A549 (cell line): ENCODE measurements around the gene PIM1. TPM values are rescaled to one million over a fixed set of nuclear protein-coding genes. Genes with fewer than 3 reads are reported as not detected.

ENCODE experiments used
- ATAC-seq, 2 experiments: fragments of 200-7000 bp in 1 of 2; fragments of >200 bp in 1 of 2; cut with Nextera tagmentation in 1 of 2; cut with Tn5 transposase in 1 of 2; 3 replicates each; pipeline versions ENCODE4 v1.8.0 to v1.9.1; 2018 to 2020; ENCODE audit warnings: mild to moderate bottlenecking in 1 of 2, moderate library complexity in 1 of 2
- CTCF ChIA-PET: fragments of 300-600 bp; sonication (Branson Sonifier 250); formaldehyde crosslinking; extraction: SDS; loops from one replicate; lab custom pipeline; 2021; ENCODE audit warnings: antibody characterized with exemption, inconsistent platforms; lab: Yijun Ruan, JAX
- POLR2A ChIA-PET: fragments of 350-600 bp; formaldehyde crosslinking; extraction: SDS; loops from one replicate; lab custom pipeline; 2021; ENCODE audit warnings: antibody characterized with exemption, inconsistent platforms; lab: Yijun Ruan, JAX
- DNase-seq, 2 experiments: peaks; one replicate each; pipeline versions ENCODE4 v3.0.0 to v3.0.0-alpha.2; 2011 to 2016; ENCODE audit warnings: low read depth in 1 of 2, low spot score in 1 of 2
- FAIRE-seq: peaks from 2 replicates; lab custom pipeline; 2011; peaks lifted over from hg19 to GRCh38; lab: Jason Lieb, UNC
- H3K27ac ChIP-seq, 2 experiments: fragments of >200 bp; sonication (Bioruptor Twin); formaldehyde crosslinking; 3 replicates each; pipeline ENCODE4 v1.5.1; 2016 to 2017
- H3K4me1 ChIP-seq: fragments of >200 bp; sonication (Bioruptor Twin); formaldehyde crosslinking; 3 replicates; pipeline ENCODE4 v1.6.1; 2016
- H3K4me2 ChIP-seq: fragments of >200 bp; sonication (Bioruptor Twin); formaldehyde crosslinking; 3 replicates; pipeline ENCODE4 v1.6.1; 2016
- H3K4me3 ChIP-seq: fragments of >200 bp; sonication (Bioruptor Twin); formaldehyde crosslinking; 3 replicates; pipeline ENCODE4 v1.5.1; 2016
- H3K9me3 ChIP-seq: fragments of >200 bp; sonication (Bioruptor Twin); formaldehyde crosslinking; 3 replicates; pipeline ENCODE4 v1.6.1; 2016
- ATOH8 ChIP-seq: fragments of 250-450 bp; sonication (Bioruptor Pico); IDR thresholded peaks from 2 replicates; pipeline ENCODE4 v1.5.0; 2020; ENCODE audit warnings: low read depth, mild to moderate bottlenecking, moderate library complexity
- BHLHE40 ChIP-seq: IDR thresholded peaks from 2 replicates; pipeline ENCODE4 v1.6.1; 2012; ENCODE audit warnings: low read depth, low read length, inconsistent platforms
- CBX2 ChIP-seq: fragments of 200-600 bp; sonication (generic); IDR thresholded peaks from 2 replicates; pipeline ENCODE4 v1.6.1; 2016; ENCODE audit warnings: low read depth, mild to moderate bottlenecking, borderline replicate concordance
- CBX8 ChIP-seq: fragments of 200-600 bp; sonication (generic); IDR thresholded peaks from 2 replicates; pipeline ENCODE4 v1.6.1; 2016
- EHMT2 ChIP-seq: fragments of 200-600 bp; sonication (generic); IDR thresholded peaks from 2 replicates; pipeline ENCODE4 v1.6.1; 2016; ENCODE audit warnings: antibody characterized with exemption, low read depth, mild to moderate bottlenecking, moderate library complexity
- EP300 ChIP-seq, 2 experiments: fragments of >200 bp; sonication (Bioruptor Twin); formaldehyde crosslinking; IDR thresholded peaks; 2 replicates in 1 of 2; 3 replicates in 1 of 2; pipeline ENCODE4 v1.6.1; 2016 to 2017
- GATA3 ChIP-seq: IDR thresholded peaks from 2 replicates; pipeline ENCODE4 v1.6.1; 2012; ENCODE audit warnings: borderline replicate concordance
- HEYL ChIP-seq: fragments of 250-450 bp; sonication (Bioruptor Pico); IDR thresholded peaks from 2 replicates; pipeline ENCODE4 v1.8.0; 2021; ENCODE audit warnings: mild to moderate bottlenecking, moderate library complexity
- HOXB13 ChIP-seq: fragments of 250-450 bp; sonication (Bioruptor Pico); IDR thresholded peaks from 2 replicates; pipeline ENCODE4 v1.5.0; 2020; ENCODE audit warnings: low read depth, mild to moderate bottlenecking, moderate library complexity
- KDM1A ChIP-seq: fragments of 200-600 bp; sonication (generic); IDR thresholded peaks from 2 replicates; pipeline ENCODE4 v1.6.1; 2016; ENCODE audit warnings: low read depth, mild to moderate bottlenecking
- MYC ChIP-seq: IDR thresholded peaks from 2 replicates; pipeline ENCODE4 v1.6.1; 2012; ENCODE audit warnings: mild to moderate bottlenecking, inconsistent platforms, low read length, improper control_type of control experiment, borderline replicate concordance
- NPAS2 ChIP-seq: fragments of 250-450 bp; sonication (Bioruptor Pico); IDR thresholded peaks from 2 replicates; pipeline ENCODE4 v1.8.0; 2022; ENCODE audit warnings: mild to moderate bottlenecking, moderate library complexity, borderline replicate concordance
- RFX5 ChIP-seq: fragments of 450-650 bp; IDR thresholded peaks from 2 replicates; pipeline ENCODE4 v1.7.1; 2014; ENCODE audit warnings: antibody characterized with exemption, mild to moderate bottlenecking, moderate library complexity
- SMC3 ChIP-seq: fragments of >200 bp; sonication (Bioruptor Twin); formaldehyde crosslinking; IDR thresholded peaks from 3 replicates; pipeline ENCODE4 v1.6.1; 2018; ENCODE audit warnings: inconsistent platforms
- TFCP2L1 ChIP-seq: fragments of 250-450 bp; sonication (Bioruptor Pico); IDR thresholded peaks from 2 replicates; pipeline ENCODE4 v1.5.0; 2021; ENCODE audit warnings: mild to moderate bottlenecking
- WGBS: methylation state at CpG from one replicate; pipeline ENCODE4 v1.1.6; 2017; ENCODE audit errors: missing lambda C conversion rate; 5-methylcytosine and 5-hydroxymethylcytosine counted together
- polyA plus RNA-seq, 4 experiments: library from polyadenylated mRNA; depleted of rRNA in 3 of 4; stranded (reverse); fragments of >200 nt; fragmentation: RNase III in 1 of 4; extraction: RNeasy Plus Mini Kit Qiagen cat#74134 plus additional on column Dnase treatment in 1 of 4; gene quantifications; 2 replicates in 3 of 4; 3 replicates in 1 of 4; pipeline ENCODE4 v1.2.3, GENCODE V29; 2011 to 2017
- TF ChIP-seq, protein P1 (sequence below): IDR thresholded peaks from 2 replicates; pipeline ENCODE4 v1.6.1; 2012; ENCODE audit warnings: low read depth, borderline replicate concordance
- TF ChIP-seq, protein P2 (sequence below): fragments of 450-650 bp; IDR thresholded peaks from 2 replicates; pipeline ENCODE4 v1.6.1; 2014; ENCODE audit warnings: antibody characterized with exemption
- TF ChIP-seq, protein P3 (sequence below): fragments of 150-350 bp; IDR thresholded peaks from 2 replicates; pipeline ENCODE4 v1.6.1; 2014; ENCODE audit warnings: low read depth, mild to moderate bottlenecking, low read length

The PIM1 gene
- polyA plus RNA-seq, 2 of the 4 experiments (the other 2 are of a cell fraction) = 15.4 to 19.0 TPM

- 93% methylated on average over 3 of the region's 3 CpGs for WGBS
- FAIRE-seq = no peak
Observed at GRCh38 chr6:37140145-37140544, 29.8 kb upstream of the PIM1 start.

GRCh38 chr6:37141281-37142049 lies 28.5 kb upstream of the PIM1 start:
- FAIRE-seq = no peak
- Histone ChIP-seq H3K4me3 (no peak overlapping the region), H3K27ac (peak overlapping the region; percentile 65 to 93), H3K4me1 (peaks cover 76% of the 10 kb centered on the region), H3K9me3 (no peaks in the 10 kb centered on the region), H3K4me2 (peak overlapping the region; percentile 49; the same call in 2 of the 3 replicates)
- no peak for ATAC-seq
- 48% methylated on average over 5 of the region's 5 CpGs for WGBS
- ChIA-PET POLR2A (interaction anchor here (1.2 kb wide), 1 partner anchor 28 kb away, joined by 4 read pairs; the partner anchor contains the start of gene PIM1), CTCF (interaction anchor here (1.1 to 10.1 kb wide), 4 partner anchors 27 to 124 kb away, joined by 3 to 64 read pairs (median 4); no protein-coding TSS in a partner anchor)
- TF ChIP-seq BHLHE40 = no peak
- TF ChIP-seq EHMT2 = no peak
- no peak for DNase-seq

More at GRCh38 chr6:37140145-37140544, 29.8 kb upstream of the PIM1 start:
- ChIA-PET POLR2A (no interaction called here), CTCF (interaction anchor here (1.3 to 10.1 kb wide), 2 partner anchors 28 to 33 kb away, joined by 3 to 64 read pairs; no protein-coding TSS in a partner anchor)
- no peak for TF ChIP-seq EP300 (IDR thresholded peaks at IDR 0.05)
- TF ChIP-seq, protein P1, sequence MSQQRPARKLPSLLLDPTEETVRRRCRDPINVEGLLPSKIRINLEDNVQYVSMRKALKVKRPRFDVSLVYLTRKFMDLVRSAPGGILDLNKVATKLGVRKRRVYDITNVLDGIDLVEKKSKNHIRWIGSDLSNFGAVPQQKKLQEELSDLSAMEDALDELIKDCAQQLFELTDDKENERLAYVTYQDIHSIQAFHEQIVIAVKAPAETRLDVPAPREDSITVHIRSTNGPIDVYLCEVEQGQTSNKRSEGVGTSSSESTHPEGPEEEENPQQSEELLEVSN = no peak
- TF ChIP-seq, all 56 proteins: peak for 0
- H3K27ac ChIP-seq = peak overlapping the region; percentile 65 to 93; a peak in 4 of 6 replicates
- no peak for DNase-seq
- no peak overlapping the region for H3K4me3 ChIP-seq
- H3K9me3 ChIP-seq = no peaks in the 10 kb centered on the region
- no peak for ATAC-seq
- no peak overlapping the region for H3K4me2 ChIP-seq
- H3K4me1 ChIP-seq = peaks cover 84% of the 10 kb centered on the region

- ATAC-seq (no peak), FAIRE-seq (no peak), DNase-seq (no peak)
- POLR2A ChIA-PET = interaction anchor here (1.2 kb wide), 1 partner anchor 27 kb away, joined by 4 read pairs; the partner anchor contains the start of gene PIM1
- H3K4me1 ChIP-seq = peaks cover 69% of the 10 kb centered on the region
- peak overlapping the region; percentile 65 to 93; a peak in 5 of 6 replicates for H3K27ac ChIP-seq
- no peaks in the 10 kb centered on the region for H3K9me3 ChIP-seq
- WGBS = 73% methylated on average over 4 of the region's 4 CpGs
- TF ChIP-seq KDM1A = no peak
- TF ChIP-seq, protein P1 = no peak
- TF ChIP-seq, protein P2, sequence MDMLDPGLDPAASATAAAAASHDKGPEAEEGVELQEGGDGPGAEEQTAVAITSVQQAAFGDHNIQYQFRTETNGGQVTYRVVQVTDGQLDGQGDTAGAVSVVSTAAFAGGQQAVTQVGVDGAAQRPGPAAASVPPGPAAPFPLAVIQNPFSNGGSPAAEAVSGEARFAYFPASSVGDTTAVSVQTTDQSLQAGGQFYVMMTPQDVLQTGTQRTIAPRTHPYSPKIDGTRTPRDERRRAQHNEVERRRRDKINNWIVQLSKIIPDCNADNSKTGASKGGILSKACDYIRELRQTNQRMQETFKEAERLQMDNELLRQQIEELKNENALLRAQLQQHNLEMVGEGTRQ = no peak
- no peak for TF ChIP-seq HOXB13
- TF ChIP-seq HEYL = no peak
- TF ChIP-seq MYC = no peak
- no peak for TF ChIP-seq CBX8
- no peak for TF ChIP-seq GATA3
- peak overlapping the region; percentile 49; the same call in 2 of the 3 replicates for H3K4me2 ChIP-seq
- no peak overlapping the region for H3K4me3 ChIP-seq
- CTCF ChIA-PET = interaction anchor here (1.1 to 10.1 kb wide), 4 partner anchors 31 to 124 kb away, joined by 3 to 64 read pairs (median 4); no protein-coding TSS in a partner anchor
Observed at GRCh38 chr6:37142050-37142614, 27.8 kb upstream of the PIM1 start.

- Histone ChIP-seq H3K4me1 (peaks cover 64% of the 10 kb centered on the region), H3K4me3 (no peak overlapping the region), H3K27ac (peak overlapping the region; percentile 72 to 84), H3K4me2 (no peak overlapping the region), H3K9me3 (no peaks in the 10 kb centered on the region)
- FAIRE-seq (no peak), ATAC-seq (no peak), DNase-seq (no peak)
- TF ChIP-seq RFX5 = no peak
- no peak for TF ChIP-seq EP300 (IDR thresholded peaks at IDR 0.05)
- no peak for TF ChIP-seq ATOH8 (CRISPR knock-in tag)
- no peak for TF ChIP-seq SMC3
- no peak for TF ChIP-seq NPAS2
- no peak for TF ChIP-seq EHMT2
- no peak for TF ChIP-seq CBX8
- TF ChIP-seq, protein P3, sequence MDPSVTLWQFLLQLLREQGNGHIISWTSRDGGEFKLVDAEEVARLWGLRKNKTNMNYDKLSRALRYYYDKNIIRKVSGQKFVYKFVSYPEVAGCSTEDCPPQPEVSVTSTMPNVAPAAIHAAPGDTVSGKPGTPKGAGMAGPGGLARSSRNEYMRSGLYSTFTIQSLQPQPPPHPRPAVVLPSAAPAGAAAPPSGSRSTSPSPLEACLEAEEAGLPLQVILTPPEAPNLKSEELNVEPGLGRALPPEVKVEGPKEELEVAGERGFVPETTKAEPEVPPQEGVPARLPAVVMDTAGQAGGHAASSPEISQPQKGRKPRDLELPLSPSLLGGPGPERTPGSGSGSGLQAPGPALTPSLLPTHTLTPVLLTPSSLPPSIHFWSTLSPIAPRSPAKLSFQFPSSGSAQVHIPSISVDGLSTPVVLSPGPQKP = no peak
- no peak for TF ChIP-seq CBX2
- no peak for TF ChIP-seq TFCP2L1 (CRISPR knock-in tag)
- WGBS = 93% methylated on average over 2 of the region's 2 CpGs
- CTCF ChIA-PET = interaction anchor here (1.2 to 2.0 kb wide), 4 partner anchors 27 to 122 kb away, joined by 4 to 6 read pairs (median 4); no protein-coding TSS in a partner anchor
- POLR2A ChIA-PET = interaction anchor here (1.3 to 1.7 kb wide), 2 partner anchors 9 to 27 kb away, joined by 6 to 9 read pairs; partner anchors contain the start of gene PIM1
Observed at GRCh38 chr6:37143585-37143984, 26.4 kb upstream of the PIM1 start.
